ENCODE results near the gene TMEM30A. TPM values are rescaled to one million over a fixed set of nuclear protein-coding genes. Genes with fewer than 3 reads are reported as not detected.

Gene TMEM30A
- 15.6 to 47.8 TPM (median 44.4 TPM) in 5 replicates for total RNA-seq (2022; extraction: Qiagen RNA extraction; ENCODE audit: low read depth)

DNA sequence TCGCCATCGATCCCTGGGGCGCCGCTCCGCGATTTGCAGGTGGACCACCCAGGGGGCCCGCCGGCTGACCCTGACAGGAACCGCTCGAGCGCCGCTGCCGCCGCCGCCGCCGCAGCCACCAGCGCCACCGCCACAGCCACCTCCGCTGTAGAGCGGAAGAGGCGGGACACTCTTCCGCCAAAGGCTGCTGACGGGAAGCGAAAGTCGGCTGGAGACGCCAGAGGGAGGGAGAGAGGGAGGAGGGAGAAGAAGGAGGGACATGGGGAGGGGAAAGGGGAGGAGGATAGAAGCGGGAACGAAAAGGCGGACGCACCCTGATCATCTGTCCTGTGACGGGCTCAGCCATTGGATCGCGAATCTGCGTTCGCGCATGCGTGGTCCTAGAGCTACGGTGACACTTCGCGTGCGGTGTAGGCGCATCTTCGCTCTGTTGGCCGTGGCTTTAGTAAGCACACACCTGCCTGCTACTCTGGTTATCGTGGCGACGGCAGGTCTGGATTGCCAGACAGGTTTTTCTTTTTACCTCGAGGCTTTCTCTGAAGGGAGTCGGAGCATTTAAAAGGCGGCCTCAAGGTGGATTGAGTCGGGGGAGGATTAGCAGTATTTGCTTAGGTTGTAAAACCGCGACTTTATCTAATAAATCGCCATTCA, at the start of gene TMEM30A:
Gene TMEM30A (minus strand): TSS at position 161 of the 651 bp plus-strand sequence. CDS start 154 bp downstream, at position 7.

DNA sequence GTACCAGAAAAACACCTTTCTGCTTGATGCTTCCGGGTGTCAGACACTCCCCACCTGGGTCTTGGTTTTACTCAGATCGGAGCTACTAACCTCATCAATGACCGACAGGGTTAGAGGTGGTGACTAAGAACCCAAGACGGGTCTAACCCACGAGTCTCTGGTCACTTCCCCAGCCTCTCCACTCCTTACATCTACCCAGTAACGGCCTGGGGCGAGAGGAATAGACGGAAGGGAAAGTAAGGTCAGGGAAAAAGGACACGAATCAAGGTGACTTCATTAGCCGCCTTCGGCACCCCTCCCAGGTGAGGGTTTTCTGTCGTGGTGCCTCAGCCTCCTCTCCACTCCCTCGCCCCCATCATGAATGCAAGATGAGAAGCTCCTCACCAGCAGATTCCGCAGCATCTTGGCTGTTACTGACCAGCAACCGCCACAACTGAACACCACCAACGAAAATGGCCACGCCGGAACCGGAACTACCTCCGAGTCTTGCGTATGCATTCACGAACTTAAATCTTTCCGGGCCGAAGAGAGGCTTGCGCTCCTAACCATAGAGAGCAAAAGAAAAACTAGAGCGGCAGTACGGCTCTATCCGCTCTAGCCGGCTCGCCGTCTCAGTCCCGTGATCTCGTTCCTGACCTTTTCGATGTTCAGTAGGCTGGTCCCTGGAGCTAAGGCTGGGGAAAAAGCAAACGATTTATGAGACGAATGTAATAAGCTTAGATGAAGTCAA, 41.1 kb downstream of the TMEM30A start, which contains the start of gene COX7A2:
Gene COX7A2 (minus strand): TSS at position 469 of the 730 bp plus-strand sequence. CDS start 67 bp downstream, at position 402.

DNA sequence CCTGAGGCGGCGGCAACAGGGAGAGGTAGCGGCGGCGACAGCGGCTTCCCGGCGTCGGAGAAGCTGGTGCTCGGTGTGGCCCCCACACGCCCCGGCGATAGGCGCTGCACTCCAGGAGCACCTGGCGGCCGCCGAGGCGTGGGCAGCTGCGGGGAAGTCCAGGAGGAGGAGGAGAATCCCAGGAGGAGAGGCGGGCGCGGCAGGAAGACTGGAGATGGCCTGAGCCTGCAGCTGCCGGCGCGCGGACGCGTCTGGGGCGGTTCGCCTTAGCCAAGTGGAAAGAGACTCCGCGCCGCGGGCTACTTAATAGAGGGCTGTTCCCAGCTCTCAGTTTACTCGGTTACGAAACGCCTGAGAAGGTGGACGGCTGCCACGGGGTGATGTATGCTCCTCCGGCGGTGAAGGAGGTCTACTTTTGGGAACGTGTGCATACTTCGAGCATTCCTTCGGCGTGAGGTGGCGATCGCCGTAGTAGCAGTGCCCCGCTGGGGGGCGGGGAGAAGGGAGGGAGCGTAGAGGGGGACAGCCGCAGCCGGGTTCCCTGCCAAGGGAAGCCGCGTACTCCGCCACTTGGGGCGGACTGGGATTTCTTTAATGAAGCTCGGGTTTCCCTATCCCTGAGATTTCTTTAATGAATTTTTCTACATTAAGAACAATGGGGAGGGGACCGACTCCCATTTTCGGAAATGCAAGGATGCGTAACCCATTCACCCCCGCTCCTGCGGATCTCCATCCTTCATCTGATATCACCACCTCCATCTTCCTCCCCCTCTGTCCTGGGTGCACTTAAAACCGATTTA, 78.6 kb downstream of the TMEM30A start, which contains the start of gene COL12A1:
Gene COL12A1 (minus strand): TSS at position 278 of the 800 bp plus-strand sequence. CDS start 3,261 bp downstream, outside the sequence.

Other genes starting within 250 kb of the TMEM30A start
- gene COL12A1, start 78.7 kb downstream of the TMEM30A start, total RNA-seq (2022; extraction: Qiagen RNA extraction; ENCODE audit: low read depth) = 3.8 to 7.6 TPM (median 6.1 TPM) in 5 replicates
- gene COX7A2, start 41.0 kb downstream of the TMEM30A start, total RNA-seq (2022; extraction: Qiagen RNA extraction; ENCODE audit: low read depth) = 267 to 330 TPM (median 296 TPM) in 5 replicates
- 0.19 to 0.35 TPM (median 0.29 TPM) in 5 replicates for gene FILIP1, start 209.0 kb upstream of the TMEM30A start, total RNA-seq (2022; extraction: Qiagen RNA extraction; ENCODE audit: low read depth)